Breast epithelium (tissue), 4 donors: ENCODE results near the gene UBE2U. TPM values are rescaled to one million over a fixed set of nuclear protein-coding genes. Genes with fewer than 3 reads are reported as not detected.

Experiments
- DNase-seq, 2 donors: peaks; one replicate each; pipeline ENCODE4 v3.0.0-alpha.2; 2019; ENCODE audit warnings: low spot score in 2 of 2
- H3K27ac ChIP-seq, 2 donors: fragments of 200-600 bp; sonication (generic) in 1 of 2; one replicate each; pipeline ENCODE4 v1.5.1; 2016 to 2019; ENCODE audit warnings: mild to moderate bottlenecking in 1 of 2
- H3K27me3 ChIP-seq, 2 donors: fragments of 200-600 bp; sonication (generic) in 1 of 2; one replicate each; pipeline versions ENCODE4 v1.5.1 to v1.6.0; 2017 to 2019; ENCODE audit warnings: control low read depth in 1 of 2, mild to moderate bottlenecking in 1 of 2
- H3K36me3 ChIP-seq: fragments of 200-600 bp; one replicate; pipeline ENCODE4 v1.5.1; 2019
- H3K4me1 ChIP-seq, 2 donors: fragments of 200-600 bp; sonication (generic); one replicate each; pipeline ENCODE4 v1.5.1; 2016 to 2019; ENCODE audit warnings: control low read depth in 1 of 2
- H3K4me3 ChIP-seq, 3 donors: fragments of 200-600 bp; sonication (generic); 1 replicate in 2 of 3; 2 replicates in 1 of 3; pipeline ENCODE4 v1.5.1; 2016 to 2019; ENCODE audit warnings: mild to moderate bottlenecking in 3 of 3, moderate library complexity in 2 of 3
- H3K9me3 ChIP-seq, 2 donors: fragments of 200-600 bp; sonication (generic) in 1 of 2; one replicate each; pipeline ENCODE4 v1.5.1; 2016 to 2019; ENCODE audit warnings: control low read depth in 1 of 2
- POLR2A ChIP-seq: fragments of 450-650 bp; IDR thresholded peaks from one replicate; pipeline ENCODE4 v1.6.1; 2016; ENCODE audit warnings: antibody characterized with exemption, mild to moderate bottlenecking, moderate library complexity
- POLR2AphosphoS5 ChIP-seq, 3 donors: sonication (generic); formaldehyde crosslinking; IDR thresholded peaks; one replicate each; pipeline ENCODE4 v1.6.1; 2017; ENCODE audit warnings: antibody characterized with exemption in 3 of 3
- intact Hi-C: fragments of 100-400 bp; cut with DNase I; formaldehyde crosslinking; loops from one replicate; pipeline ENCODE4 v1.15.1; 2023; ENCODE audit warnings: low total_unique reads
- total RNA-seq, 3 donors: library from RNA; depleted of rRNA; stranded (reverse); fragments of >200 nt; gene quantifications; one replicate each; pipeline ENCODE4 v1.1.0, GENCODE V29; 2016
- TF ChIP-seq, protein P1 (sequence below), 3 donors: fragments of 450-650 bp; IDR thresholded peaks; one replicate each; pipeline ENCODE4 v1.5.1; 2016 to 2017; ENCODE audit warnings: antibody characterized with exemption in 3 of 3, mild to moderate bottlenecking in 3 of 3, moderate library complexity in 3 of 3

Gene UBE2U
- total RNA-seq, 3 donors from 2014 or later: not detected

DNA sequence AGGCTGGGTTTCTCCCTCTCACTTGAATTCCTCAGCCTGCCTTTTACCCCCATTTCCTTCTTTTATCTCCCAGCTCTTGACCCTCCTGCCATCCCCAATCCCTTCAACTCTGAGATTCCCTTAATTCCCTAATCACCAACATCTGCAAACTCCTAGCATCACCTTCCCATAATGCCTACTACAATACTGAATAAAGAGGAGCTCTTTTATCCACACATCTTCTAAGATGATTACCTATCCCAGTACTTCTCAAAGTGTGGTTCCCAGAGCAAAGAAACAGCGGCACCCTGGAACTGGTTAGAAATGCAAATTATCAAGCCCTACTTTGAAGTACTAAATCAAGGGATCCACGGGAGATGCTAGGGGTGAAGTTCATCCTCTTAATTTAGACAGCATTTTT lies 21.2 kb upstream of the UBE2U start:
- intact Hi-C loops: no loop called here
- DNase-seq: no peak
- Histone ChIP-seq H3K4me1 (no peaks in the 10 kb centered on the region), H3K4me3 (no peak overlapping the region), H3K36me3 (no peaks in the 10 kb centered on the region), H3K27me3 (no peaks in the 10 kb centered on the region), H3K27ac (no peak overlapping the region), H3K9me3 (no peaks in the 10 kb centered on the region)
- TF ChIP-seq, protein P1, sequence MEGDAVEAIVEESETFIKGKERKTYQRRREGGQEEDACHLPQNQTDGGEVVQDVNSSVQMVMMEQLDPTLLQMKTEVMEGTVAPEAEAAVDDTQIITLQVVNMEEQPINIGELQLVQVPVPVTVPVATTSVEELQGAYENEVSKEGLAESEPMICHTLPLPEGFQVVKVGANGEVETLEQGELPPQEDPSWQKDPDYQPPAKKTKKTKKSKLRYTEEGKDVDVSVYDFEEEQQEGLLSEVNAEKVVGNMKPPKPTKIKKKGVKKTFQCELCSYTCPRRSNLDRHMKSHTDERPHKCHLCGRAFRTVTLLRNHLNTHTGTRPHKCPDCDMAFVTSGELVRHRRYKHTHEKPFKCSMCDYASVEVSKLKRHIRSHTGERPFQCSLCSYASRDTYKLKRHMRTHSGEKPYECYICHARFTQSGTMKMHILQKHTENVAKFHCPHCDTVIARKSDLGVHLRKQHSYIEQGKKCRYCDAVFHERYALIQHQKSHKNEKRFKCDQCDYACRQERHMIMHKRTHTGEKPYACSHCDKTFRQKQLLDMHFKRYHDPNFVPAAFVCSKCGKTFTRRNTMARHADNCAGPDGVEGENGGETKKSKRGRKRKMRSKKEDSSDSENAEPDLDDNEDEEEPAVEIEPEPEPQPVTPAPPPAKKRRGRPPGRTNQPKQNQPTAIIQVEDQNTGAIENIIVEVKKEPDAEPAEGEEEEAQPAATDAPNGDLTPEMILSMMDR (IDR thresholded peaks at IDR 0.05): no peak
- TF ChIP-seq POLR2A (no peak), POLR2AphosphoS5 (IDR thresholded peaks at IDR 0.05) (no peak)

DNA sequence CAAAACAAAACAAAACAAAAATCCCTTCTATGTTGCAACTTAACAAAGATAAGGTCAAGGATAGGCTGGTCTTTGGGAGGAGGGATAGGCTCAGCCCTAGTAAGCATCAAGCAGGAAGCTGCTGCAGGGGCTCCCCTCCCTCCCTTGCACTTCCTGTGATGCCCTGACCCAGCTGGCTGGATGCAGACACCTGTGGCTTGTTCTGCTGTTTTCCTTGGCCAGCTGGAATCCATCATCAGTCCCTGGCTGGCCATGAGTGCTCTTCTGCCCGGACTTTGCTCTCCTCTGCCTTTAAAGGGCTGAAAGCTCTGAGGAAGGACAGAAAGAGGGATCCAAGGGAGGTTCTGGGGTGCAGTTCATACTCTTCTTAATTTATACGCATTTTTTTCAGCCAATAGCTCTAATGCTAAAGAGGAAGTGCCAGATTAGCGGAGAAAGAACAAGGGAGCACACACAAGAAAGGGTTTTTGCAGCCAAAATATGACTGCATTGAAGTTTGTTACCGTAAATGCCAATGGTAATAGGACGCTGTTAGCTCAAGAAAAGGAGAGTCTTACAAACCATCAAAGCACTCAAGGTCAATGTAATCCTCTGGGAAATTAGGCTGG lies 19.9 kb upstream of the UBE2U start:
- DNase-seq: no peak
- TF ChIP-seq, protein P1 (IDR thresholded peaks at IDR 0.05): no peak
- no peak for TF ChIP-seq POLR2A
- no peak for TF ChIP-seq POLR2AphosphoS5 (IDR thresholded peaks at IDR 0.05)
- H3K27ac ChIP-seq: no peak overlapping the region

DNA sequence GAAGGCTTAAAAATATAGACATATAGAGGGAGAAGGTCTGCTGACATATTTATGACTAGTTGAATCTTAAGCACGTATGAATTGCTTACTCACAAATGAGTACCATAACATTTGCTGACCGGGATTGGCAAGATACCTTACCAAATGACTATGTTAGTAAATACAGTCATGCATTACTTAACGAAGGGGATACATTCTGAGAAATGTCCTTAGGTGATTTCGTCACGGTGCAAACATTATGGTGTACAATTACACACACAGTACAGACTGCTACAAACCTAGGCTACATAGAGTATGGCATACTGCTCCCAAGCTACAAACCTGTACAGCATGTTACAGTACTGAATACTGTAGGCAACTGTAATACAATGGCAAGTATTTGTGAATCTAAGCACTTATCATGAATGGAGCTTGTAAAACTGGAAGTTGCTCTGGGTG lies 19.4 kb upstream of the UBE2U start:
- H3K36me3 ChIP-seq: no peaks in the 10 kb centered on the region
- H3K4me3 ChIP-seq: no peak overlapping the region

More for the DNA sequence above, 19.9 kb upstream of the UBE2U start:
- Histone ChIP-seq H3K4me1 (no peaks in the 10 kb centered on the region), H3K27me3 (no peaks in the 10 kb centered on the region), H3K36me3 (no peaks in the 10 kb centered on the region), H3K9me3 (no peaks in the 10 kb centered on the region), H3K4me3 (no peak overlapping the region)
- intact Hi-C loops: no loop called here

DNA sequence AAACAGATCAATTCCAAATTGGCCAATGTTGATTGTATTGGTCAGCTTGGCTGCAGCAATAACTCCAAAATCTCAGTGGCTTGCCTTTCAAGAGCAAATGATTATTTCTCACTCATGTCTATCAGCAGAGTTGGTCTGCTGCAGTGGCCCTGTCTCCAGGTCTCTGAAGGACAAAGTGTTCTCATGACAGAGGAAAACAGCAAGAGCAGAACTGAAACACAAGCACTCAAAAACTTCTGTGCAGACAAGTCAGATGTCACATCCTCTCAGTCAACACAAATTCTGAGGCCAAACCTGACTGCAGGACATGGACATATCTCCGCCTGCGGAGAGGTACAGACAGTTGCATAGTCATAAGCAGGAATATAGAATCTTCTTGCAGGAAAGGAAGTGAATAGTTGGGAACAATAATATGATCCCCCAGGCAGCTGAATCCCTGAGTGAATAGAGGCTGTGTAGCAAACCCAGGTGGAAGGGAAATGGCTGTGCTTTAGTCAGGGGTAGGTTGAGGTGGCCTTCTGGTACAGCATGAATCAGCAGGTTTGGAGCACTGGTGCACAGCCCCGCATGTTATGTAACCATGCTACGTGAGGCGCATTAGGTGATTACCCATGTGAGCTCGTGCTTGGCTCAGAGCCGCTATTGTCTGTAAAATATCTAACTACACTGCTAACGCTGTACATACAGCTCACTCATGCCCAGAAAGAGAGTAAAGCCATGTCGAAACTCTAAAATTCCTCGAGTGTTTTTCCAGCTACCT lies 17.1 kb upstream of the UBE2U start:
- no peak for DNase-seq
- Histone ChIP-seq H3K4me1 (no peaks in the 10 kb centered on the region), H3K27me3 (no peaks in the 10 kb centered on the region), H3K36me3 (no peaks in the 10 kb centered on the region), H3K4me3 (no peak overlapping the region), H3K27ac (no peak overlapping the region), H3K9me3 (no peaks in the 10 kb centered on the region)
- intact Hi-C loops: no loop called here
- TF ChIP-seq POLR2AphosphoS5 (IDR thresholded peaks at IDR 0.05) (no peak), POLR2A (no peak)
- TF ChIP-seq, protein P1 (IDR thresholded peaks at IDR 0.05): no peak

More for the DNA sequence above, 19.4 kb upstream of the UBE2U start:
- H3K27me3 ChIP-seq: no peaks in the 10 kb centered on the region
- H3K9me3 ChIP-seq: no peaks in the 10 kb centered on the region
- no peak for DNase-seq
- no peaks in the 10 kb centered on the region for H3K4me1 ChIP-seq
- intact Hi-C loops: no loop called here
- no peak overlapping the region for H3K27ac ChIP-seq
- no peak for TF ChIP-seq POLR2AphosphoS5 (IDR thresholded peaks at IDR 0.05)

DNA sequence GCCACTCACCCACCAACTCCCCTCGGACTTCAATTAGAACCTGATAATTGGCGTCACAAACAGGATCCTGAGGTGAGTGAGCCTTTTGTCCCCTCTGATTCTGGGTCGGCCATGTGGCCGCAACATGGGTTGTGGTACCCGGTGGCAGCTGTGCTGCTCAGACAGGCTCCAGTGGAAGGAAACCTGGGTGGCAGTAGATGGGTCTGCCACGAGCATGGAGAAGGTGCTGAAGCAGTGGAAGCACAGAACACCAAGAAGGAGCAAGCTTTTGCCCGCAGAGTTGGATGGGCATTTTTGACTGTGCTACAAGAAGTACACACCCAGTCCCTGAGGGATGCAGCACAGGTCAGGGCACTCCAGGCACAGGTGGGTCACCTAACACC lies 16.5 kb upstream of the UBE2U start:
- Histone ChIP-seq H3K4me3 (no peak overlapping the region), H3K36me3 (no peaks in the 10 kb centered on the region), H3K27ac (no peak overlapping the region), H3K27me3 (no peaks in the 10 kb centered on the region), H3K9me3 (no peaks in the 10 kb centered on the region), H3K4me1 (no peaks in the 10 kb centered on the region)
- TF ChIP-seq POLR2AphosphoS5 (IDR thresholded peaks at IDR 0.05) (no peak), POLR2A (no peak)
- TF ChIP-seq, protein P1 (IDR thresholded peaks at IDR 0.05): no peak
- intact Hi-C loops: no loop called here
- no peak for DNase-seq
